NB4 (cell line): ENCODE results near the gene SCFD2.
A peak's percentile ranks its signal among the peaks of the same experiment; 100 is the strongest.

Source experiments
- CTCF ChIP-seq: IDR thresholded peaks from one replicate; pipeline ENCODE4 v1.5.1; 2012; ENCODE audit warnings: low read depth, low read length
- POLR2A ChIP-seq: IDR thresholded peaks from 2 replicates; pipeline ENCODE4 v1.6.1; 2011; ENCODE audit warnings: mild to moderate bottlenecking; ENCODE audit not compliant: insufficient read length; ENCODE audit errors: extremely low read depth

DNA sequence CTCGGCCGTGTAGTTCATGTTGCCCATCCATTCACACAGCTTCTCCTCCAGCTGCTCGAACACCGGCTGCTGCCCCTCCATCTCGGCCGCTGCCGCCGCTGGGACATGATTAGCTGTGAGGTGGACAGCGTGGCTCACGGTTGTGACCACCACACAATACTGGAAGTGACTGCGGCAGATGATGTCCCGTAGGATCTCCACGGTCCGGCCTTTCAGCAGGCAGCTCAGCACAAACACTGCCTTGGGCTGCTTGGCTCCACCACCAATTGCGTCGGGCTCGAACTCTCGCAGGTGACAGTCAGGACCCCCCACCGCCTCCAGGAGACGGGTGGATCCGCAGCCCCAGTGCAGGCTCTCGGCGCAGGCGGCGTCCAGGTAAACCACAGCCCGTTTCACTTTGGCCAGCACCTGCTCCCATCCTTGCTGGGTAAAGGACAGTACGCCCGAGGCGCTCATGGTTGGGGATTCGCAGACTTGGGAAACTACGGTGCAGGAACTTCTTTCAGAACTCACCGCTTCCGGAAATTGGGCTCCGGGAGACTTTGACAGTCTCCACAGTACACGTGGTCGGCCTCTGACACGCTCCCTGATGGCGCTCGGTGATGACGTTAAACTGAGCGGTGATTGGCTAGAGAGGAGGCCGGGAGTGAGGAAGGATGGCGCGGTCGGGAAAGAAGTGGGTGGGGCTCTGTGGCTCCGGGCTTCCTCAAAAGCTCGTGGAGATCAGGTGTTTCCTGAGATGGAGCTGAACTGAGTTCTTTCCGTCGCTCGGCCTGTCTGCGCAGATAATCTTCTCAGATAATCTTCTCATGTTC lies at the start of gene SCFD2:
- TF ChIP-seq POLR2A (peak; percentile 45), CTCF (no peak)
